HG03378 (cell line): ENCODE measurements around the gene P2RY4.
"Not testable (repeated sequence)": the region's sequence is repeated elsewhere in the genome, so short reads cannot be mapped to it uniquely, and the experiment has no call there.

Source experiments
- ATAC-seq: cut with Tn5 transposase; IDR thresholded peaks from one replicate; pipeline ENCODE4 v1.9.1; 2021; ENCODE audit warnings: mild to moderate bottlenecking, moderate library complexity; ENCODE audit not compliant: unreplicated experiment

The P2RY4 gene

GRCh38 chrX:70244881-70245280, 15.1 kb downstream of the P2RY4 start:
- ATAC-seq, result no peak

- ATAC-seq, result not testable (repeated sequence)
Observed at GRCh38 chrX:70243601-70244000, 16.4 kb downstream of the P2RY4 start.

- no peak for ATAC-seq
Observed at GRCh38 chrX:70241501-70241900, 18.5 kb downstream of the P2RY4 start.

- ATAC-seq, result no peak
Observed at GRCh38 chrX:70240751-70241150, 19.3 kb downstream of the P2RY4 start.

- ATAC-seq, result no peak
Observed at GRCh38 chrX:70234355-70234754, 25.6 kb downstream of the P2RY4 start, which contains the start of gene AWAT1. Gene AWAT1 (plus strand): TSS chrX:70234655. CDS start chrX:70234696, 41 bp downstream.

- ATAC-seq, result no peak
Observed at GRCh38 chrX:70231666-70232065, 28.3 kb downstream of the P2RY4 start.

GRCh38 chrX:70226687-70227086, 33.3 kb downstream of the P2RY4 start:
- ATAC-seq, result no peak

GRCh38 chrX:70226048-70226447, 34.0 kb downstream of the P2RY4 start:
- ATAC-seq, result no peak

GRCh38 chrX:70219938-70220764, 39.9 kb downstream of the P2RY4 start:
- no peak for ATAC-seq

- ATAC-seq, result not testable (repeated sequence)
Observed at GRCh38 chrX:70209570-70209969, 50.4 kb downstream of the P2RY4 start.

GRCh38 chrX:70208479-70208878, 51.5 kb downstream of the P2RY4 start:
- ATAC-seq, result no peak
